Fibroblast of lung (primary cell): ENCODE measurements around the gene KHDC3L. TPM values are rescaled to one million over a fixed set of nuclear protein-coding genes. Genes with fewer than 3 reads are reported as not detected.

Experiments used
- DNase-seq, 2 donors: peaks; one replicate each; pipeline versions ENCODE4 v3.0.0 to v3.0.0-alpha.2; 2010; ENCODE audit warnings: low read depth in 2 of 2
- H2AFZ ChIP-seq: 2 replicates; pipeline ENCODE4 v1.5.1; 2012; ENCODE audit warnings: low read length, control low read depth, inconsistent platforms
- H3K27ac ChIP-seq: 2 replicates; pipeline ENCODE4 v1.5.1; 2011; ENCODE audit warnings: low read length, control low read depth; ENCODE audit not compliant: insufficient read depth
- H3K27me3 ChIP-seq: 2 replicates; pipeline ENCODE4 v1.5.1; 2011; ENCODE audit warnings: mild to moderate bottlenecking, low read length; ENCODE audit not compliant: control insufficient read depth, insufficient read depth
- H3K36me3 ChIP-seq: 2 replicates; pipeline ENCODE4 v1.5.1; 2011; ENCODE audit warnings: low read length; ENCODE audit not compliant: control insufficient read depth, insufficient read depth
- H3K4me1 ChIP-seq: 2 replicates; pipeline ENCODE4 v1.5.1; 2011; ENCODE audit warnings: low read length; ENCODE audit not compliant: control insufficient read depth, insufficient read depth; ENCODE audit errors: extremely low read depth
- H3K4me2 ChIP-seq: 2 replicates; pipeline ENCODE4 v1.5.1; 2011; ENCODE audit warnings: low read length, control low read depth; ENCODE audit not compliant: insufficient read depth; ENCODE audit errors: extremely low read depth
- H3K4me3 ChIP-seq, 4 experiments: fragments of 200-600 bp in 1 of 4; sonication (generic) in 1 of 4; replicated peaks in 1 of 4; 2 replicates each; pipeline ENCODE4 v1.5.1; 2011 to 2016; ENCODE audit warnings: low read length in 4 of 4, low read depth in 3 of 4, mild to moderate bottlenecking in 3 of 4, control low read depth in 2 of 4, inconsistent platforms in 1 of 4, mixed read lengths in 1 of 4; ENCODE audit not compliant: insufficient read depth in 1 of 4; ENCODE audit errors: control extremely low read depth in 1 of 4
- H3K79me2 ChIP-seq: 2 replicates; pipeline ENCODE4 v1.5.1; 2012; ENCODE audit warnings: mild to moderate bottlenecking, low read length, inconsistent platforms; ENCODE audit not compliant: control insufficient read depth, insufficient read depth
- H3K9ac ChIP-seq: 2 replicates; pipeline ENCODE4 v1.5.1; 2011; ENCODE audit warnings: mild to moderate bottlenecking, low read length, control low read depth; ENCODE audit not compliant: insufficient read depth
- H3K9me3 ChIP-seq: 2 replicates; pipeline ENCODE4 v1.5.1; 2012; ENCODE audit warnings: low read depth, low read length; ENCODE audit not compliant: control insufficient read depth, insufficient read depth
- H4K20me1 ChIP-seq: 2 replicates; pipeline ENCODE4 v1.5.1; 2011; ENCODE audit warnings: low read length; ENCODE audit not compliant: control insufficient read depth, insufficient read depth; ENCODE audit errors: extremely low read depth
- EZH2 ChIP-seq: IDR thresholded peaks from 2 replicates; pipeline ENCODE4 v1.5.1; 2012; ENCODE audit warnings: low read length, control low read depth, mild to moderate bottlenecking; ENCODE audit errors: missing control alignments
- polyA plus RNA-seq, 2 donors: library from polyadenylated mRNA; depleted of rRNA in 1 of 2; stranded (reverse) in 1 of 2; unstranded in 1 of 2; fragments of >200 nt; gene quantifications; 2 replicates each; pipeline ENCODE4 v1.2.1, GENCODE V29; 2011 to 2012; ENCODE audit warnings: missing spikeins in 1 of 2
- total RNA-seq: library from RNA; depleted of rRNA; stranded (reverse); fragments of >200 nt; gene quantifications from 2 replicates; pipeline ENCODE4 v1.2.1, GENCODE V29; 2014
- TF ChIP-seq, protein P1 (sequence below), 2 donors: IDR thresholded peaks in 1 of 2; conservative IDR thresholded peaks in 1 of 2; 1 replicate in 1 of 2; 2 replicates in 1 of 2; pipeline ENCODE4 v1.5.1; 2011 to 2012; ENCODE audit warnings: low read length in 2 of 2, control low read depth in 1 of 2, inconsistent platforms in 1 of 2, low read depth in 1 of 2, mild to moderate bottlenecking in 1 of 2

KHDC3L gene
- total and polyA plus RNA-seq, 2 donors (not counting 1 experiment from before 2014, with no cell fraction given) = not detected

DNA sequence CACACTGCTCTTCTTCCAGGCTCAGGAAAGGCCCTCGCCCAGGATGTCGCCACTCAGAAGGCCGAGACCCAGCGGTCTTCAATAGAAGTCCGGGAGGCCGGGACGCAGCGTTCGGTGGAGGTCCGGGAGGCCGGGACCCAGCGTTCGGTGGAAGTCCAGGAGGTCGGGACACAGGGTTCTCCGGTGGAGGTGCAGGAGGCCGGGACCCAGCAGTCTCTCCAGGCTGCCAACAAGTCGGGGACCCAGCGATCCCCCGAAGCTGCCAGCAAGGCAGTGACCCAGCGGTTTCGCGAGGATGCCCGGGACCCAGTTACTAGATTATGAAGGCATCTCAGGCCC is 1.0 kb downstream of the KHDC3L start:
- Histone ChIP-seq H4K20me1 (no peaks in the 10 kb centered on the region), H3K36me3 (no peaks in the 10 kb centered on the region), H3K4me3 (no peak overlapping the region), H3K4me1 (no peaks in the 10 kb centered on the region), H3K79me2 (no peaks in the 10 kb centered on the region), H3K27ac (no peak overlapping the region), H3K9me3 (no peaks in the 10 kb centered on the region), H3K4me2 (no peak overlapping the region), H3K9ac (no peak overlapping the region), H2AFZ (no peak overlapping the region), H3K27me3 (peaks cover 2% of the 10 kb centered on the region)
- DNase-seq = no peak
- TF ChIP-seq, protein P1, sequence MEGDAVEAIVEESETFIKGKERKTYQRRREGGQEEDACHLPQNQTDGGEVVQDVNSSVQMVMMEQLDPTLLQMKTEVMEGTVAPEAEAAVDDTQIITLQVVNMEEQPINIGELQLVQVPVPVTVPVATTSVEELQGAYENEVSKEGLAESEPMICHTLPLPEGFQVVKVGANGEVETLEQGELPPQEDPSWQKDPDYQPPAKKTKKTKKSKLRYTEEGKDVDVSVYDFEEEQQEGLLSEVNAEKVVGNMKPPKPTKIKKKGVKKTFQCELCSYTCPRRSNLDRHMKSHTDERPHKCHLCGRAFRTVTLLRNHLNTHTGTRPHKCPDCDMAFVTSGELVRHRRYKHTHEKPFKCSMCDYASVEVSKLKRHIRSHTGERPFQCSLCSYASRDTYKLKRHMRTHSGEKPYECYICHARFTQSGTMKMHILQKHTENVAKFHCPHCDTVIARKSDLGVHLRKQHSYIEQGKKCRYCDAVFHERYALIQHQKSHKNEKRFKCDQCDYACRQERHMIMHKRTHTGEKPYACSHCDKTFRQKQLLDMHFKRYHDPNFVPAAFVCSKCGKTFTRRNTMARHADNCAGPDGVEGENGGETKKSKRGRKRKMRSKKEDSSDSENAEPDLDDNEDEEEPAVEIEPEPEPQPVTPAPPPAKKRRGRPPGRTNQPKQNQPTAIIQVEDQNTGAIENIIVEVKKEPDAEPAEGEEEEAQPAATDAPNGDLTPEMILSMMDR (conservative IDR thresholded peaks at IDR 0.05 in 1 of 2, IDR thresholded peaks at IDR 0.05 in 1 of 2; ENCODE audit: low read depth in 1 of 2, low read length in 2 of 2) = no peak
- no peak for TF ChIP-seq EZH2

DNA sequence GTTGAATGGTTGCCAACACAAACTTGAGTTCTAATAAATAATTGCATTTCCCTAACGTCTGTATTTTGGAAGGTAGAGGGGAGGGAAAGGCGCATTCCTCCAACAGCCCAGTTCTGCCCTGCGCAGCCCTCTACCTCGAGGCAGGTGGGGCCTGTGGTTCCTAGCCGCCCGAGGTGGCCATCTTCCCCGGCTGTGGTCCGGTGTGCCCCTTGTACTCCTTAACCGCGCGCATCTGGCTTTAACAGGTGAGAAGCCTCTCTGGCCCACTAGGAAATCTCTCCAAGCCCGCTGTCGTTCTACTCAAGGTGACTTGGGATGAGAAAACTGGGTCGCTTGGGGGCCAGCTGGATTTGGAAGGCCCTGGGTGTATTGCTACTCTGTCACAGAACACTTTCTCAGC is 1.7 kb downstream of the KHDC3L start:
- no peak for TF ChIP-seq EZH2
- TF ChIP-seq, protein P1 (conservative IDR thresholded peaks at IDR 0.05 in 1 of 2, IDR thresholded peaks at IDR 0.05 in 1 of 2; ENCODE audit: low read depth in 1 of 2, low read length in 2 of 2) = no peak
- H3K27me3 ChIP-seq = peaks cover 4% of the 10 kb centered on the region
- H3K4me2 ChIP-seq = no peak overlapping the region
- H3K4me1 ChIP-seq = no peaks in the 10 kb centered on the region
- H3K36me3 ChIP-seq = no peaks in the 10 kb centered on the region
- H3K27ac ChIP-seq = no peak overlapping the region
- H3K9ac ChIP-seq = no peak overlapping the region
- H3K4me3 ChIP-seq = no peak overlapping the region
- no peak overlapping the region for H2AFZ ChIP-seq
- H3K9me3 ChIP-seq = no peaks in the 10 kb centered on the region
- no peak for DNase-seq
- H3K79me2 ChIP-seq = no peaks in the 10 kb centered on the region
- H4K20me1 ChIP-seq = no peaks in the 10 kb centered on the region

DNA sequence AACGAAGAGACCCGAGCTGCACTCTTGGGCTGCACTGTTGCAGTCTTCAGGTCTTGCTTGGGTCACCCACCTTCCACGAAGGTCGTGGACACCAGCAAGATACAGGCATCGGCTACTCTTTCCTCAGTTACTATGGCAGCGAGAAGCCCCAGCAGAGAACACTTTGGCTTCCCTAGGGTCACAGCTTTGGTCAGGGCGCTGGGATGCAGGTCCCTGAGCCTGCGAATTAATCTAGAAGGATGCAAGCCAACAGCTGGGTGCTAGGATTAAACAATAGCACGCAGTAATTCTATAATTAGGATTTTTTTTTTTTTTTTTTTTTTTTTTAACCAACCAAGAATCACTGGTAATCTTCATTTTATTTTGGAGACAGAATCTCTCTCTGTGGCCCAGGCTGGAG is 2.1 kb downstream of the KHDC3L start:
- Histone ChIP-seq H4K20me1 (no peaks in the 10 kb centered on the region), H3K4me1 (no peaks in the 10 kb centered on the region)
- TF ChIP-seq, protein P1 (conservative IDR thresholded peaks at IDR 0.05 in 1 of 2, IDR thresholded peaks at IDR 0.05 in 1 of 2; ENCODE audit: low read depth in 1 of 2, low read length in 2 of 2) = no peak
- TF ChIP-seq EZH2 = no peak

More for the DNA sequence above, 2.1 kb downstream of the KHDC3L start:
- H2AFZ ChIP-seq = no peak overlapping the region
- no peak overlapping the region for H3K4me3 ChIP-seq
- no peak for DNase-seq
- no peaks in the 10 kb centered on the region for H3K36me3 ChIP-seq
- H3K9me3 ChIP-seq = no peaks in the 10 kb centered on the region
- peaks cover 4% of the 10 kb centered on the region for H3K27me3 ChIP-seq
- no peak overlapping the region for H3K4me2 ChIP-seq
- no peak overlapping the region for H3K9ac ChIP-seq
- H3K79me2 ChIP-seq = no peaks in the 10 kb centered on the region
- H3K27ac ChIP-seq = no peak overlapping the region
